Keratinocyte (primary cell): ENCODE measurements around the gene CHODL. TPM values are rescaled to one million over a fixed set of nuclear protein-coding genes. Genes with fewer than 3 reads are reported as not detected.

Experiments
- DNase-seq: peaks from one replicate; pipeline ENCODE4 v3.0.0-alpha.2; 2011; ENCODE audit warnings: low read depth, missing footprints, low spot score
- FAIRE-seq: peaks from 2 replicates; lab custom pipeline; 2011; peaks lifted over from hg19 to GRCh38; lab: Jason Lieb, UNC
- H2AFZ ChIP-seq: 2 replicates; pipeline ENCODE4 v1.6.0; 2012; ENCODE audit warnings: low read length, control low read depth, inconsistent platforms; ENCODE audit not compliant: control insufficient read depth
- H3K27ac ChIP-seq: 2 replicates; pipeline ENCODE4 v1.5.1; 2011; ENCODE audit warnings: low read length; ENCODE audit not compliant: control insufficient read depth, insufficient read depth
- H3K27me3 ChIP-seq: 3 replicates; pipeline ENCODE4 v1.6.0; 2011; ENCODE audit warnings: low read length; ENCODE audit not compliant: control insufficient read depth, insufficient read depth; ENCODE audit errors: extremely low read depth
- H3K36me3 ChIP-seq, 2 experiments: 2 replicates in 1 of 2; 3 replicates in 1 of 2; pipeline ENCODE4 v1.5.1; 2011; ENCODE audit warnings: low read length in 2 of 2, mild to moderate bottlenecking in 1 of 2; ENCODE audit not compliant: control insufficient read depth in 2 of 2, insufficient read depth in 2 of 2; ENCODE audit errors: extremely low read depth in 1 of 2
- H3K4me1 ChIP-seq: 3 replicates; pipeline ENCODE4 v1.5.1; 2011; ENCODE audit warnings: low read length; ENCODE audit not compliant: control insufficient read depth, insufficient read depth; ENCODE audit errors: extremely low read depth
- H3K4me2 ChIP-seq: 3 replicates; pipeline ENCODE4 v1.6.0; 2011; ENCODE audit warnings: low read depth, low read length; ENCODE audit not compliant: control insufficient read depth, insufficient read depth; ENCODE audit errors: extremely low read depth
- H3K4me3 ChIP-seq, 3 experiments: fragments of 200-600 bp in 1 of 3; sonication (generic) in 1 of 3; 2 replicates in 2 of 3; 3 replicates in 1 of 3; pipeline ENCODE4 v1.5.1; 2011 to 2016; ENCODE audit warnings: low read length in 3 of 3, mild to moderate bottlenecking in 3 of 3, control low read depth in 2 of 3, inconsistent platforms in 1 of 3, low read depth in 1 of 3, mixed read lengths in 1 of 3, mixed run types in 1 of 3, moderate library complexity in 1 of 3; ENCODE audit not compliant: control insufficient read depth in 2 of 3, insufficient read depth in 2 of 3; ENCODE audit errors: extremely low read depth in 1 of 3
- H3K79me2 ChIP-seq: 2 replicates; pipeline ENCODE4 v1.6.0; 2012; ENCODE audit warnings: low read length; ENCODE audit not compliant: control insufficient read depth, insufficient read depth
- H3K9ac ChIP-seq: 3 replicates; pipeline ENCODE4 v1.6.0; 2011; ENCODE audit warnings: low read length; ENCODE audit not compliant: control insufficient read depth, insufficient read depth; ENCODE audit errors: extremely low read depth
- H3K9me1 ChIP-seq: 3 replicates; pipeline ENCODE4 v1.6.0; 2011; ENCODE audit warnings: low read length; ENCODE audit not compliant: control insufficient read depth, insufficient read depth; ENCODE audit errors: extremely low read depth
- H3K9me3 ChIP-seq: 2 replicates; pipeline ENCODE4 v1.5.1; 2012; ENCODE audit warnings: low read depth, low read length; ENCODE audit not compliant: control insufficient read depth
- H4K20me1 ChIP-seq: 3 replicates; pipeline ENCODE4 v1.6.0; 2011; ENCODE audit warnings: low read length; ENCODE audit not compliant: control insufficient read depth, insufficient read depth; ENCODE audit errors: extremely low read depth
- EZH2 ChIP-seq: IDR thresholded peaks from one replicate; pipeline ENCODE4 v1.6.1; 2012; ENCODE audit warnings: inconsistent platforms, mild to moderate bottlenecking, low read length, moderate library complexity
- dilution Hi-C: fragments of 300-500 bp; cut with MboI; formaldehyde crosslinking; loops from one replicate; pipeline ENCODE4 v1.7.0; 2020; ENCODE audit warnings: low sequenced_read_pairs; ENCODE audit not compliant: extremely low pct_ligation_motif_present
- polyA plus RNA-seq, 5 experiments: library from polyadenylated mRNA; depleted of rRNA in 3 of 5; stranded (reverse) in 3 of 5; stranded (forward) in 1 of 5; unstranded in 1 of 5; fragments of >200 nt; gene quantifications; 1 replicate in 1 of 5; 2 replicates in 3 of 5; 3 replicates in 1 of 5; pipeline versions ENCODE4 v1.2.1 to v1.2.3, GENCODE V29; 2011 to 2012; ENCODE audit warnings: missing spikeins in 2 of 5, low read depth in 1 of 5, low replicate concordance in 1 of 5
- TF ChIP-seq, protein P1 (sequence below), 3 experiments: IDR thresholded peaks in 1 of 3; conservative IDR thresholded peaks in 1 of 3; optimal IDR thresholded peaks in 1 of 3; 2 replicates in 2 of 3; 3 replicates in 1 of 3; pipeline versions ENCODE3 to v1.5.1; 2011; ENCODE audit warnings: low read length in 3 of 3, mild to moderate bottlenecking in 3 of 3, moderate library complexity in 2 of 3, control low read depth in 1 of 3, inconsistent platforms in 1 of 3; ENCODE audit not compliant: insufficient read depth in 2 of 3; ENCODE audit errors: extremely low read depth in 1 of 3

Gene CHODL
- polyA plus RNA-seq, 1 donor (not counting 4 experiments of a cell fraction or from before 2014, with no cell fraction given), result 1.4 TPM

DNA sequence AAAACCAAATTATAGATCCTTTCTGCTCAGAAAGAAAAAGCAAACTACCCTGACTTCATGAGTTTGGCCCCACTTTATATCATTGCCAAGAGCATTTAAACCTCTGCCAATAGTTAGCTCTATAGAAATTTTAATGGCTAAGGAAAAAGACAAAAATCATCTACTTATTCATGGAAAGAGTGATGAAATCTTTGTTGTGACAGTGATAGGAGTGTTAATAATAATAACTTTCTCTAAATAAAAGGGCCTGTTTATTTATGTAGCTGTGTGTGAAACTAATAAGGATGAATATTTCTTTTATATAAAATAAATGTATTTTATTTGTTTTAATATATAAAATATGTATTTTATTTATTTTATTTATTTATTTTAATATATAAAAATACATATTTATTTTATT lies 6.4 kb downstream of the CHODL start:
- TF ChIP-seq, protein P1, sequence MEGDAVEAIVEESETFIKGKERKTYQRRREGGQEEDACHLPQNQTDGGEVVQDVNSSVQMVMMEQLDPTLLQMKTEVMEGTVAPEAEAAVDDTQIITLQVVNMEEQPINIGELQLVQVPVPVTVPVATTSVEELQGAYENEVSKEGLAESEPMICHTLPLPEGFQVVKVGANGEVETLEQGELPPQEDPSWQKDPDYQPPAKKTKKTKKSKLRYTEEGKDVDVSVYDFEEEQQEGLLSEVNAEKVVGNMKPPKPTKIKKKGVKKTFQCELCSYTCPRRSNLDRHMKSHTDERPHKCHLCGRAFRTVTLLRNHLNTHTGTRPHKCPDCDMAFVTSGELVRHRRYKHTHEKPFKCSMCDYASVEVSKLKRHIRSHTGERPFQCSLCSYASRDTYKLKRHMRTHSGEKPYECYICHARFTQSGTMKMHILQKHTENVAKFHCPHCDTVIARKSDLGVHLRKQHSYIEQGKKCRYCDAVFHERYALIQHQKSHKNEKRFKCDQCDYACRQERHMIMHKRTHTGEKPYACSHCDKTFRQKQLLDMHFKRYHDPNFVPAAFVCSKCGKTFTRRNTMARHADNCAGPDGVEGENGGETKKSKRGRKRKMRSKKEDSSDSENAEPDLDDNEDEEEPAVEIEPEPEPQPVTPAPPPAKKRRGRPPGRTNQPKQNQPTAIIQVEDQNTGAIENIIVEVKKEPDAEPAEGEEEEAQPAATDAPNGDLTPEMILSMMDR (optimal IDR thresholded peaks at IDR 0.05 in 1 of 3, IDR thresholded peaks at IDR 0.05 in 1 of 3, conservative IDR thresholded peaks at IDR 0.05 in 1 of 3; ENCODE audit: extremely low read depth in 1 of 3, insufficient read depth in 2 of 3, low read length in 3 of 3), result no peak
- TF ChIP-seq EZH2, result no peak
- FAIRE-seq, result no peak

DNA sequence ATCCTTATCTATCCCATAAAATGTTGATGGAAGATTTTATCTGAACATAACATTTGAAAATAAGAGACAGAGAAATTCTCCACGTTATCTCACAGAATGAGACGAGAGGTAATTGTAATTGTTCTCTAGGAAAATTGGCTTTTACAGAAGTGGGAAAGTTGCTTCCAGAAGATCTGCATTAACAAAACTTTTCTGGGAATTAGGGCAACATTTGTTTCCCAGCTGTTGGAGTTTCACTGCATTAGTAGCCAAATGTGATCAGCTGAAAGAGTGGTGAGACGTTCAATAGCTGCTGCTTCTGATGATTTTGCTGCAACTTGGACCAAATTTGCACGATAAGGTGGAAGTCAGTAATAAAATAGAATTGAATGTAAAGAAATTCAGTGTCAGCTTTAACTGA lies 7.6 kb downstream of the CHODL start:
- Histone ChIP-seq H3K79me2 (no peaks in the 10 kb centered on the region), H3K9ac (no peak overlapping the region), H4K20me1 (no peaks in the 10 kb centered on the region), H3K9me1 (no peaks in the 10 kb centered on the region), H3K27ac (no peak overlapping the region), H3K4me2 (no peak overlapping the region), H3K4me3 (no peak overlapping the region), H3K9me3 (no peaks in the 10 kb centered on the region), H3K4me1 (no peaks in the 10 kb centered on the region), H2AFZ (no peak overlapping the region), H3K36me3 (no peaks in the 10 kb centered on the region), H3K27me3 (no peaks in the 10 kb centered on the region)
- no peak for TF ChIP-seq EZH2
- TF ChIP-seq, protein P1 (optimal IDR thresholded peaks at IDR 0.05 in 1 of 3, IDR thresholded peaks at IDR 0.05 in 1 of 3, conservative IDR thresholded peaks at IDR 0.05 in 1 of 3; ENCODE audit: extremely low read depth in 1 of 3, insufficient read depth in 2 of 3, low read length in 3 of 3), result no peak
- no peak for DNase-seq
- no peak for FAIRE-seq
- dilution Hi-C loops, result no loop called here

More for the DNA sequence above, 6.4 kb downstream of the CHODL start:
- Histone ChIP-seq H3K9me3 (no peaks in the 10 kb centered on the region), H3K27ac (no peak overlapping the region), H3K9ac (no peak overlapping the region), H3K79me2 (no peaks in the 10 kb centered on the region), H3K9me1 (no peaks in the 10 kb centered on the region), H3K4me1 (no peaks in the 10 kb centered on the region), H4K20me1 (no peaks in the 10 kb centered on the region), H3K36me3 (no peaks in the 10 kb centered on the region), H3K27me3 (peaks cover 1% of the 10 kb centered on the region), H3K4me2 (no peak overlapping the region), H3K4me3 (no peak overlapping the region), H2AFZ (no peak overlapping the region)
- dilution Hi-C loops, result no loop called here
- DNase-seq, result no peak
